ENCODE data around the gene SEC11A. TPM values are rescaled to one million over a fixed set of nuclear protein-coding genes. Genes with fewer than 3 reads are reported as not detected.

SEC11A gene
- total RNA-seq, 1 donor from 2014 or later, result 168 TPM

GRCh38 chr15:84669726-84670125, 46.2 kb downstream of the SEC11A start:
- ATAC-seq, result no peak
- no peaks in the 10 kb centered on the region for H3K27me3 ChIP-seq
- DNase-seq, result no peak
- H3K9me3 ChIP-seq, result no peaks in the 10 kb centered on the region
- TF ChIP-seq, protein P1, sequence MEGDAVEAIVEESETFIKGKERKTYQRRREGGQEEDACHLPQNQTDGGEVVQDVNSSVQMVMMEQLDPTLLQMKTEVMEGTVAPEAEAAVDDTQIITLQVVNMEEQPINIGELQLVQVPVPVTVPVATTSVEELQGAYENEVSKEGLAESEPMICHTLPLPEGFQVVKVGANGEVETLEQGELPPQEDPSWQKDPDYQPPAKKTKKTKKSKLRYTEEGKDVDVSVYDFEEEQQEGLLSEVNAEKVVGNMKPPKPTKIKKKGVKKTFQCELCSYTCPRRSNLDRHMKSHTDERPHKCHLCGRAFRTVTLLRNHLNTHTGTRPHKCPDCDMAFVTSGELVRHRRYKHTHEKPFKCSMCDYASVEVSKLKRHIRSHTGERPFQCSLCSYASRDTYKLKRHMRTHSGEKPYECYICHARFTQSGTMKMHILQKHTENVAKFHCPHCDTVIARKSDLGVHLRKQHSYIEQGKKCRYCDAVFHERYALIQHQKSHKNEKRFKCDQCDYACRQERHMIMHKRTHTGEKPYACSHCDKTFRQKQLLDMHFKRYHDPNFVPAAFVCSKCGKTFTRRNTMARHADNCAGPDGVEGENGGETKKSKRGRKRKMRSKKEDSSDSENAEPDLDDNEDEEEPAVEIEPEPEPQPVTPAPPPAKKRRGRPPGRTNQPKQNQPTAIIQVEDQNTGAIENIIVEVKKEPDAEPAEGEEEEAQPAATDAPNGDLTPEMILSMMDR (IDR thresholded peaks at IDR 0.05), result no peak
- peaks cover 60% of the 10 kb centered on the region for H3K36me3 ChIP-seq
- no peak overlapping the region for H3K4me3 ChIP-seq
- intact Hi-C loops (cut with DNase I), result no loop called here
- H3K27ac ChIP-seq, result no peak overlapping the region
- H3K4me1 ChIP-seq, result no peaks in the 10 kb centered on the region

- H3K36me3 ChIP-seq, result peaks cover 49% of the 10 kb centered on the region
- ATAC-seq, result no peak
- H3K4me1 ChIP-seq, result no peaks in the 10 kb centered on the region
- no peaks in the 10 kb centered on the region for H3K9me3 ChIP-seq
- H3K4me3 ChIP-seq, result no peak overlapping the region
- intact Hi-C loops (cut with DNase I), result no loop called here
- TF ChIP-seq, protein P1 (IDR thresholded peaks at IDR 0.05), result no peak
- DNase-seq, result no peak
- no peak overlapping the region for H3K27ac ChIP-seq
- no peaks in the 10 kb centered on the region for H3K27me3 ChIP-seq
Observed at GRCh38 chr15:84668221-84668982, 47.5 kb downstream of the SEC11A start.

GRCh38 chr15:84666373-84666772, 49.6 kb downstream of the SEC11A start:
- Histone ChIP-seq H3K27me3 (no peaks in the 10 kb centered on the region), H3K4me1 (no peaks in the 10 kb centered on the region), H3K36me3 (peaks cover 49% of the 10 kb centered on the region), H3K27ac (no peak overlapping the region), H3K9me3 (no peaks in the 10 kb centered on the region), H3K4me3 (no peak overlapping the region)
- ATAC-seq (no peak), DNase-seq (no peak)
- TF ChIP-seq, protein P1 (IDR thresholded peaks at IDR 0.05), result no peak
- intact Hi-C loops (cut with DNase I), result no loop called here

- no peak for DNase-seq
- intact Hi-C loops (cut with DNase I), result no loop called here
- no peak for ATAC-seq
- TF ChIP-seq, protein P1 (IDR thresholded peaks at IDR 0.05), result no peak
- H3K4me1 ChIP-seq, result peaks cover 9% of the 10 kb centered on the region
- H3K36me3 ChIP-seq, result peaks cover 5% of the 10 kb centered on the region
- no peak overlapping the region for H3K27ac ChIP-seq
- no peaks in the 10 kb centered on the region for H3K27me3 ChIP-seq
- no peak overlapping the region for H3K4me3 ChIP-seq
- no peaks in the 10 kb centered on the region for H3K9me3 ChIP-seq
Observed at GRCh38 chr15:84661001-84661400, 54.9 kb downstream of the SEC11A start.

DNA sequence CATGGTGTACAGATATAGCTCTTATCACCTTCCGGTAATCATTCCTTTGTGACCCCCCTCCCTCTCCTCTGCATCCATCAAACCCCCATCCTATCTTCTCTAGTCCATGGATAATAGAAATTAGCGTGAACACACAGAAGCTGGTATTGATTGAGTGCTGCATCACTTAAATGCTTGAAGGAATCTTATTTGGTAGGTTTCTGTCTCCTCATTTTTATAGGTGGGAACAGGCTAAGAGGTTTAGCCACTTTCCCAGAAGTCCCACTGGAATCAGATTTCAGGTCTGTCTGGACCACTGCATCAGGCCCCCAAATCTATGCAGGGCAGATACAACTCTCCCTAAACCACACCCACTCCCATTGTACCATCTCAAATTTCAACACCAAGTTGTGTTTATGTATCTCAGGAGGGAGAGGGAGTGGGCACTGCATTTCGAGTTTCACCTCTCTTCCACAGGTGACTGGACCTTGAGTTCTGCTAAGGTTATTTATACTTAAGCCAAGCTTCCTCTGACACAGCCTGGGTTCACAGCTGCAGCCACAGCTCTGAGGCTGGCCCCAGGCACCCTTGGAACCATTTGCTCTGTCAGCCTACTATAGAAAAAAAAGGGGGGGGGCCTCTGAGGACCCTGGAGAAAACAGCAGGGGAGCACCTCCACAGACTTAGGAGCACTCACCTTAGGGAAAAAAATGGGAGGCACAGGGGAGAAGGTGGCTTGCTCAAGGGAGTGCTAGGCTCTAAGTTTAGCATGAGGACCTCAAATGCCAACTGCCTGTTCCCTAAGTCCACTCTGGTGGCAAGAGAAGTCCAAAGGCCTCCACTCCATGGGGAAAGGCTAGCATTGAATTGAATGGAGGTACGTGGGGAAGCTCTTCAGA, 55.8 kb downstream of the SEC11A start:
- Histone ChIP-seq H3K4me1 (peaks cover 11% of the 10 kb centered on the region), H3K9me3 (no peaks in the 10 kb centered on the region), H3K27ac (no peak overlapping the region), H3K36me3 (no peaks in the 10 kb centered on the region), H3K27me3 (no peaks in the 10 kb centered on the region), H3K4me3 (no peak overlapping the region)
- no peak for DNase-seq
- intact Hi-C loops (cut with DNase I), result no loop called here
- no peak for ATAC-seq
- TF ChIP-seq, protein P1 (IDR thresholded peaks at IDR 0.05), result no peak
